HepG2 (cell line): ENCODE results near the gene MYH9. TPM values are rescaled to one million over a fixed set of nuclear protein-coding genes. Genes with fewer than 3 reads are reported as not detected.

Source experiments
- AHR ChIP-seq: IDR thresholded peaks from 2 replicates; pipeline ENCODE4 v1.6.1; 2018; ENCODE audit warnings: missing genetic modification reagents, missing compliant biosample characterization
- EEA1 ChIP-seq: sonication (generic); formaldehyde crosslinking; IDR thresholded peaks from 2 replicates; pipeline ENCODE4 v1.5.1; 2020; ENCODE audit warnings: mild to moderate bottlenecking, missing genetic modification reagents, borderline replicate concordance
- HCFC1 ChIP-seq: fragments of 150-350 bp; IDR thresholded peaks from 2 replicates; pipeline ENCODE4 v1.6.1; 2014; ENCODE audit warnings: low read depth, low read length
- HOXA7 ChIP-seq: sonication (generic); formaldehyde crosslinking; IDR thresholded peaks from 2 replicates; pipeline ENCODE4 v1.8.1; 2022; ENCODE audit warnings: mild to moderate bottlenecking, missing genetic modification reagents, moderate library complexity
- PLRG1 ChIP-seq: fragments of 450-650 bp; conservative IDR thresholded peaks from 2 replicates; pipeline ENCODE4 v1.6.1; 2016
- RAD51 ChIP-seq: fragments of 450-650 bp; IDR thresholded peaks from 2 replicates; pipeline ENCODE4 v1.6.1; 2016; ENCODE audit warnings: borderline replicate concordance
- TEAD2 ChIP-seq: sonication (generic); formaldehyde crosslinking; IDR thresholded peaks from 2 replicates; pipeline ENCODE4 v1.9.0; 2021; ENCODE audit warnings: missing genetic modification reagents
- TOPORS ChIP-seq: sonication (generic); formaldehyde crosslinking; IDR thresholded peaks from 2 replicates; pipeline ENCODE4 v1.8.0; 2023; ENCODE audit warnings: mild to moderate bottlenecking, missing genetic modification reagents
- ZBTB3 ChIP-seq: sonication (generic); formaldehyde crosslinking; IDR thresholded peaks from 2 replicates; pipeline ENCODE4 v1.4.0; 2020; ENCODE audit warnings: low read depth, mild to moderate bottlenecking, moderate library complexity, missing genetic modification reagents, borderline replicate concordance
- ZNF335 ChIP-seq: sonication (generic); formaldehyde crosslinking; IDR thresholded peaks from 2 replicates; pipeline ENCODE4 v1.4.0; 2020; ENCODE audit warnings: missing genetic modification reagents
- ZNF558 ChIP-seq: sonication (generic); formaldehyde crosslinking; IDR thresholded peaks from 2 replicates; pipeline ENCODE4 v1.9.0; 2022; ENCODE audit warnings: mild to moderate bottlenecking, missing genetic modification reagents, borderline replicate concordance
- ZNF781 ChIP-seq: sonication (generic); formaldehyde crosslinking; IDR thresholded peaks from 2 replicates; pipeline ENCODE4 v1.5.1; 2020; ENCODE audit warnings: borderline replicate concordance, mild to moderate bottlenecking, missing genetic modification reagents; ENCODE audit errors: not compliant biosample characterization
- polyA plus RNA-seq, 8 experiments: library from polyadenylated mRNA; depleted of rRNA in 3 of 8; stranded (reverse) in 7 of 8; unstranded in 1 of 8; fragments of >200 nt; fragmentation: Illumina TruSeq in 4 of 8; extraction: Trizol in 4 of 8; gene quantifications; 2 replicates each; pipeline versions ENCODE4 v1.2.1 to v1.2.3, GENCODE V29; 2011 to 2016; ENCODE audit warnings: low read depth in 4 of 8, missing spikeins in 1 of 8, mixed read lengths in 1 of 8; ENCODE audit not compliant: insufficient read depth in 1 of 8
- total RNA-seq, 5 experiments: library from RNA; depleted of rRNA; stranded (reverse); fragments of >200 nt; fragmentation: Illumina TruSeq; extraction: Trizol; gene quantifications; 2 replicates each; pipeline ENCODE4 v1.2.3, GENCODE V29; 2016; ENCODE audit warnings: low read depth in 1 of 5
- TF ChIP-seq, protein P1 (sequence below): sonication (generic); formaldehyde crosslinking; IDR thresholded peaks from 2 replicates; pipeline ENCODE4 v1.8.0; 2022; ENCODE audit warnings: low read depth, missing genetic modification reagents
- TF ChIP-seq, protein P2 (sequence below): sonication (generic); formaldehyde crosslinking; IDR thresholded peaks from one replicate; pipeline ENCODE4 v1.5.1; 2020; ENCODE audit warnings: mild to moderate bottlenecking, missing genetic modification reagents; ENCODE audit errors: not compliant biosample characterization
- TF ChIP-seq, protein P3 (sequence below): sonication (generic); formaldehyde crosslinking; IDR thresholded peaks from 2 replicates; pipeline ENCODE4 v1.5.1; 2020; ENCODE audit warnings: mild to moderate bottlenecking, missing genetic modification reagents

Gene MYH9
- total and polyA plus RNA-seq, 2 of the 13 experiments (the other 11 are each of a cell fraction or from before 2014, with no cell fraction given), result 50.7 to 98.5 TPM

DNA sequence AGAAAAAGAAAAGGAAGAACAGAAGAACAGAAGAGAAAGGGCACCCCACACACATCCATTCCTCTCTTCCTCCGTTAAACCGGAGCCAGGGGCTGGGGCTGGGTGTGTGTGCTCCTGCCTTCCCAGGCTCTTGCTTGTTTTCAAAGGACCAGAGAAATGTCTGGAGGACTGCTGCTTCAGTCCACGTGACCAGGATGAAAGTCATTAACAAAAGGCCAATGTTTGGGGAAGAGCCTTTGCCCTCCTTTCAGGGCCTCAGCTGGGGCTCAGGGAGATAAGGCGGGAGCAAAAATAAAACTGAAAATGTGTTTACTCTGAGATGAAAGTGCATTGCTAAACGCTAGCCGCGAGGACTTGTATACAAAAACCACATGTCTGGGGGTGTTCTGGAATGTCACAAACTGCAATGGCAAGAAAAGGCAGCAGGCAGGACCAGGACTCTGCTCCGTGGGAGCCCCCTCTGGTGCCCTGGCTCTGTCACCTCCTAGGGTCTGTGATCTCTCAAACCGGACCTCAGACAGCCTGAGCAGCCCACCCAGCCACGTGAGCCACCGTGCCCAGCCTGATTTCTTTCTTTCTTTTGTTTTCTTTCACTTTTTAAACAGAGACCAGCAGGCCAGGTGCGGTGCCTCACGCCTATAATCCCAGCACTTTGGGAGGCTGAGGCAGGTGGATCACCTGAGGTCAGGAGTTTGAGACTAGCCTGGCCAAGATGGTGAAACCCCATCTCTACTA, 31.6 kb upstream of the MYH9 start (continued):
- TF ChIP-seq, protein P1, sequence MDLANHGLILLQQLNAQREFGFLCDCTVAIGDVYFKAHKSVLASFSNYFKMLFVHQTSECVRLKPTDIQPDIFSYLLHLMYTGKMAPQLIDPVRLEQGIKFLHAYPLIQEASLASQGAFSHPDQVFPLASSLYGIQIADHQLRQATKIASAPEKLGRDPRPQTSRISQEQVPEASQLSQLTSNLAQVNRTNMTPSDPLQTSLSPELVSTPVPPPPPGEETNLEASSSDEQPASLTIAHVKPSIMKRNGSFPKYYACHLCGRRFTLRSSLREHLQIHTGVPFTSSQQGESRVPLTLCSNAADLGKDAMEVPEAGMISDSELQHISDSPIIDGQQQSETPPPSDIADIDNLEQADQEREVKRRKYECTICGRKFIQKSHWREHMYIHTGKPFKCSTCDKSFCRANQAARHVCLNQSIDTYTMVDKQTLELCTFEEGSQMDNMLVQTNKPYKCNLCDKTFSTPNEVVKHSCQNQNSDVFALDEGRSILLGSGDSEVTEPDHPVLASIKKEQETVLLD (CRISPR knock-in tag), result no peak
- TF ChIP-seq ZNF558 (no peak; the same call in 1 of the 2 replicates), PLRG1 (no peak), ZNF781 (CRISPR knock-in tag) (peak; percentile 70), AHR (CRISPR knock-in tag) (peak; percentile 89; the same call in 1 of the 2 replicates), HCFC1 (no peak), TOPORS (CRISPR knock-in tag) (no peak), ZNF335 (peak; percentile 76; the same call in 1 of the 2 replicates), TEAD2 (no peak), HOXA7 (CRISPR knock-in tag) (no peak), EEA1 (CRISPR knock-in tag) (no peak), RAD51 (peak; percentile 85), ZBTB3 (CRISPR knock-in tag) (no peak)
- TF ChIP-seq, protein P2, sequence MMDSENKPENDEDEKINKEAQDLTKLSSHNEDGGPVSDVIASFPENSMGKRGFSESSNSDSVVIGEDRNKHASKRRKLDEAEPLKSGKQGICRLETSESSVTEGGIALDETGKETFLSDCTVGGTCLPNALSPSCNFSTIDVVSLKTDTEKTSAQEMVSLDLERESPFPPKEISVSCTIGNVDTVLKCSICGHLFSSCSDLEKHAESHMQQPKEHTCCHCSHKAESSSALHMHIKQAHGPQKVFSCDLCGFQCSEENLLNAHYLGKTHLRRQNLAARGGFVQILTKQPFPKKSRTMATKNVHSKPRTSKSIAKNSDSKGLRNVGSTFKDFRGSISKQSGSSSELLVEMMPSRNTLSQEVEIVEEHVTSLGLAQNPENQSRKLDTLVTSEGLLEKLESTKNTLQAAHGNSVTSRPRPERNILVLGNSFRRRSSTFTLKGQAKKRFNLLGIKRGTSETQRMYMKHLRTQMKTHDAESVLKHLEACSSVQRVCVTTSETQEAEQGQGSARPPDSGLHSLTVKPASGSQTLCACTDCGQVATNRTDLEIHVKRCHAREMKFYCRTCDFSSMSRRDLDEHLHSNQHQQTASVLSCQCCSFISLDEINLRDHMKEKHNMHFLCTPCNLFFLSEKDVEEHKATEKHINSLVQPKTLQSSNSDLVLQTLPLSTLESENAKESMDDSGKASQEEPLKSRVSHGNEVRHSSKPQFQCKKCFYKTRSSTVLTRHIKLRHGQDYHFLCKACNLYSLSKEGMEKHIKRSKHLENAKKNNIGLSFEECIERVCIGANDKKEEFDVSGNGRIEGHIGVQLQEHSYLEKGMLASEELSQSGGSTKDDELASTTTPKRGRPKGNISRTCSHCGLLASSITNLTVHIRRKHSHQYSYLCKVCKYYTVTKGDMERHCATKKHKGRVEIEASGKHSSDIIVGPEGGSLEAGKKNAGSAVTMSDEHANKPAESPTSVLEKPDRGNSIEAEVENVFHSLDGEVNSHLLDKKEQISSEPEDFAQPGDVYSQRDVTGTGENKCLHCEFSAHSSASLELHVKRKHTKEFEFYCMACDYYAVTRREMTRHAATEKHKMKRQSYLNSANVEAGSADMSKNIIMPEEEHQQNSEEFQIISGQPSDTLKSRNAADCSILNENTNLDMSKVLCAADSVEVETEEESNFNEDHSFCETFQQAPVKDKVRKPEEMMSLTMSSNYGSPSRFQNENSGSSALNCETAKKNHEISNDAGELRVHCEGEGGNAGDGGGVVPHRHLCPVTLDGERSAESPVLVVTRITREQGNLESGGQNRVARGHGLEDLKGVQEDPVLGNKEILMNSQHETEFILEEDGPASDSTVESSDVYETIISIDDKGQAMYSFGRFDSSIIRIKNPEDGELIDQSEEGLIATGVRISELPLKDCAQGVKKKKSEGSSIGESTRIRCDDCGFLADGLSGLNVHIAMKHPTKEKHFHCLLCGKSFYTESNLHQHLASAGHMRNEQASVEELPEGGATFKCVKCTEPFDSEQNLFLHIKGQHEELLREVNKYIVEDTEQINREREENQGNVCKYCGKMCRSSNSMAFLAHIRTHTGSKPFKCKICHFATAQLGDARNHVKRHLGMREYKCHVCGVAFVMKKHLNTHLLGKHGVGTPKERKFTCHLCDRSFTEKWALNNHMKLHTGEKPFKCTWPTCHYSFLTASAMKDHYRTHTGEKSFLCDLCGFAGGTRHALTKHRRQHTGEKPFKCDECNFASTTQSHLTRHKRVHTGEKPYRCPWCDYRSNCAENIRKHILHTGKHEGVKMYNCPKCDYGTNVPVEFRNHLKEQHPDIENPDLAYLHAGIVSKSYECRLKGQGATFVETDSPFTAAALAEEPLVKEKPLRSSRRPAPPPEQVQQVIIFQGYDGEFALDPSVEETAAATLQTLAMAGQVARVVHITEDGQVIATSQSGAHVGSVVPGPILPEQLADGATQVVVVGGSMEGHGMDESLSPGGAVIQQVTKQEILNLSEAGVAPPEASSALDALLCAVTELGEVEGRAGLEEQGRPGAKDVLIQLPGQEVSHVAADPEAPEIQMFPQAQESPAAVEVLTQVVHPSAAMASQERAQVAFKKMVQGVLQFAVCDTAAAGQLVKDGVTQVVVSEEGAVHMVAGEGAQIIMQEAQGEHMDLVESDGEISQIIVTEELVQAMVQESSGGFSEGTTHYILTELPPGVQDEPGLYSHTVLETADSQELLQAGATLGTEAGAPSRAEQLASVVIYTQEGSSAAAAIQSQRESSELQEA, result no peak
- TF ChIP-seq, protein P3, sequence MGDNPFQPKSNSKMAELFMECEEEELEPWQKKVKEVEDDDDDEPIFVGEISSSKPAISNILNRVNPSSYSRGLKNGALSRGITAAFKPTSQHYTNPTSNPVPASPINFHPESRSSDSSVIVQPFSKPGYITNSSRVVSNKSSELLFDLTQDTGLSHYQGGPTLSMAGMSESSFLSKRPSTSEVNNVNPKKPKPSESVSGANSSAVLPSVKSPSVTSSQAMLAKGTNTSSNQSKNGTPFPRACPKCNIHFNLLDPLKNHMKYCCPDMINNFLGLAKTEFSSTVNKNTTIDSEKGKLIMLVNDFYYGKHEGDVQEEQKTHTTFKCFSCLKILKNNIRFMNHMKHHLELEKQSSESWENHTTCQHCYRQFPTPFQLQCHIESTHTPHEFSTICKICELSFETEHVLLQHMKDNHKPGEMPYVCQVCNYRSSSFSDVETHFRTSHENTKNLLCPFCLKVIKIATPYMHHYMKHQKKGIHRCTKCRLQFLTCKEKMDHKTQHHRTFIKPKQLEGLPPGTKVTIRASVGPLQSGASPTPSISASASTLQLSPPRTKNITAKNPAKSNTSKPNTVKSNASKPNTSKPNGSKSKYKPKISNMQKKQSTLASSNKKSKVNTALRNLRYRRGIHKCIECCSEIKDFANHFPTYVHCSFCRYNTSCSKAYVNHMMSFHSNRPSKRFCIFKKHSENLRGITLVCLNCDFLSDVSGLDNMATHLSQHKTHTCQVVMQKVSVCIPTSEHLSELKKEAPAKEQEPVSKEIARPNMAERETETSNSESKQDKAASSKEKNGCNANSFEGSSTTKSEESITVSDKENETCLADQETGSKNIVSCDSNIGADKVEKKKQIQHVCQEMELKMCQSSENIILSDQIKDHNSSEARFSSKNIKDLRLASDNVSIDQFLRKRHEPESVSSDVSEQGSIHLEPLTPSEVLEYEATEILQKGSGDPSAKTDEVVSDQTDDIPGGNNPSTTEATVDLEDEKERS, result peak; percentile 54; the same call in 1 of the 2 replicates
